B cell (primary cell): ENCODE results near the gene RERE.

Experiments used
- CTCF ChIP-seq: fragments of 200-600 bp; IDR thresholded peaks from one replicate; pipeline ENCODE4 v1.8.0; 2022; ENCODE audit warnings: antibody characterized with exemption, mild to moderate bottlenecking
- EZH2 ChIP-seq: IDR thresholded peaks from 2 replicates; pipeline ENCODE4 v1.6.1; 2012; ENCODE audit warnings: borderline replicate concordance, low read depth, mild to moderate bottlenecking, moderate library complexity, low read length; ENCODE audit not compliant: insufficient read depth, poor library complexity, severe bottlenecking

GRCh38 chr1:8361198-8361849, 456.1 kb downstream of the RERE start:
- TF ChIP-seq CTCF, result no peak
- no peak for TF ChIP-seq EZH2
